Ishikawa (cell line): ENCODE data around the gene PARD3.

Experiments used
- CEBPB ChIP-seq: IDR thresholded peaks from 2 replicates; pipeline ENCODE4 v1.6.1; 2012
- CREB1 ChIP-seq: IDR thresholded peaks from 2 replicates; pipeline ENCODE4 v1.6.1; 2012; ENCODE audit warnings: low read depth
- EGR1 ChIP-seq: IDR thresholded peaks from 2 replicates; pipeline ENCODE4 v1.6.1; 2012
- EP300 ChIP-seq: IDR thresholded peaks from 2 replicates; pipeline ENCODE4 v1.6.1; 2012; ENCODE audit warnings: borderline replicate concordance
- FOXM1 ChIP-seq: IDR thresholded peaks from 2 replicates; pipeline ENCODE4 v1.6.1; 2012; ENCODE audit warnings: low read depth, borderline replicate concordance
- NFIC ChIP-seq: IDR thresholded peaks from 2 replicates; pipeline ENCODE4 v1.6.1; 2012
- RAD21 ChIP-seq: IDR thresholded peaks from 2 replicates; pipeline ENCODE4 v1.6.1; 2012; ENCODE audit warnings: low read depth
- TAF1 ChIP-seq: IDR thresholded peaks from 2 replicates; pipeline ENCODE4 v1.6.1; 2012; ENCODE audit warnings: low read depth, mild to moderate bottlenecking
- TCF12 ChIP-seq: IDR thresholded peaks from 2 replicates; pipeline ENCODE4 v1.6.1; 2012; ENCODE audit warnings: low read depth
- TEAD4 ChIP-seq: IDR thresholded peaks from 2 replicates; pipeline ENCODE4 v1.6.1; 2012
- YY1 ChIP-seq: IDR thresholded peaks from 2 replicates; pipeline ENCODE4 v1.6.1; 2012; ENCODE audit warnings: low read depth
- ZBTB7A ChIP-seq: IDR thresholded peaks from 2 replicates; pipeline ENCODE4 v1.6.1; 2012; ENCODE audit warnings: low read depth
- TF ChIP-seq, protein P1 (sequence below): IDR thresholded peaks from 2 replicates; pipeline ENCODE4 v1.6.1; 2012; ENCODE audit warnings: low read depth, mild to moderate bottlenecking
- TF ChIP-seq, protein P2 (sequence below): IDR thresholded peaks from 2 replicates; pipeline ENCODE4 v1.6.1; 2012
- TF ChIP-seq, protein P3 (sequence below): IDR thresholded peaks from 2 replicates; pipeline ENCODE4 v1.6.1; 2012

Gene PARD3

DNA sequence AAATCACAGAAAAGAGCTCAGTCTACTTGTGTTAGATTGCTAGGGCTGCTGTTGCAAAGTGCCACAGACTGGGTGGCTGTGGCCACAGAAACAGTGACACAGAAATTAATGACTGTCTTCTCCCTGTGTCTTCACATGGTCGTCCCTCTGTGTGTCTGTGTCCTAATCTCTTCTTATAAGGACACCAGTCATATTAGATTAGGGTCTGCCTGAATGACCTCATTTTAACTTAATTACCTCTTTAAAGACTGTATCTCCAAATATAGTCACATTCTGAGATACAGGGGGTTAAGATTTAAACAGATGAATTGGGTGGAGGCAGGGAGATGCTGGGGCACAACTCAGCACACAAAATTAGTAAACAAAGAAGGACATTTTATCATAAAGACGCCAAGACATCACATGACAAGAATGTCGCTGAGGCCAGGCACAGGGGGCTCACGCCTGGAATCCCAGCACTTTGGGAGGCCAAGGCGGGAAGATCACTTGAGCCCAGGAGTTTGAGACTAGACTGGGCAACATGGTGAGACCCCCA is 23.3 kb upstream of the PARD3 start:
- no peak for TF ChIP-seq EP300
- TF ChIP-seq FOXM1, result no peak
- TF ChIP-seq, protein P1, sequence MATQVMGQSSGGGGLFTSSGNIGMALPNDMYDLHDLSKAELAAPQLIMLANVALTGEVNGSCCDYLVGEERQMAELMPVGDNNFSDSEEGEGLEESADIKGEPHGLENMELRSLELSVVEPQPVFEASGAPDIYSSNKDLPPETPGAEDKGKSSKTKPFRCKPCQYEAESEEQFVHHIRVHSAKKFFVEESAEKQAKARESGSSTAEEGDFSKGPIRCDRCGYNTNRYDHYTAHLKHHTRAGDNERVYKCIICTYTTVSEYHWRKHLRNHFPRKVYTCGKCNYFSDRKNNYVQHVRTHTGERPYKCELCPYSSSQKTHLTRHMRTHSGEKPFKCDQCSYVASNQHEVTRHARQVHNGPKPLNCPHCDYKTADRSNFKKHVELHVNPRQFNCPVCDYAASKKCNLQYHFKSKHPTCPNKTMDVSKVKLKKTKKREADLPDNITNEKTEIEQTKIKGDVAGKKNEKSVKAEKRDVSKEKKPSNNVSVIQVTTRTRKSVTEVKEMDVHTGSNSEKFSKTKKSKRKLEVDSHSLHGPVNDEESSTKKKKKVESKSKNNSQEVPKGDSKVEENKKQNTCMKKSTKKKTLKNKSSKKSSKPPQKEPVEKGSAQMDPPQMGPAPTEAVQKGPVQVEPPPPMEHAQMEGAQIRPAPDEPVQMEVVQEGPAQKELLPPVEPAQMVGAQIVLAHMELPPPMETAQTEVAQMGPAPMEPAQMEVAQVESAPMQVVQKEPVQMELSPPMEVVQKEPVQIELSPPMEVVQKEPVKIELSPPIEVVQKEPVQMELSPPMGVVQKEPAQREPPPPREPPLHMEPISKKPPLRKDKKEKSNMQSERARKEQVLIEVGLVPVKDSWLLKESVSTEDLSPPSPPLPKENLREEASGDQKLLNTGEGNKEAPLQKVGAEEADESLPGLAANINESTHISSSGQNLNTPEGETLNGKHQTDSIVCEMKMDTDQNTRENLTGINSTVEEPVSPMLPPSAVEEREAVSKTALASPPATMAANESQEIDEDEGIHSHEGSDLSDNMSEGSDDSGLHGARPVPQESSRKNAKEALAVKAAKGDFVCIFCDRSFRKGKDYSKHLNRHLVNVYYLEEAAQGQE, result no peak
- TF ChIP-seq, protein P2, sequence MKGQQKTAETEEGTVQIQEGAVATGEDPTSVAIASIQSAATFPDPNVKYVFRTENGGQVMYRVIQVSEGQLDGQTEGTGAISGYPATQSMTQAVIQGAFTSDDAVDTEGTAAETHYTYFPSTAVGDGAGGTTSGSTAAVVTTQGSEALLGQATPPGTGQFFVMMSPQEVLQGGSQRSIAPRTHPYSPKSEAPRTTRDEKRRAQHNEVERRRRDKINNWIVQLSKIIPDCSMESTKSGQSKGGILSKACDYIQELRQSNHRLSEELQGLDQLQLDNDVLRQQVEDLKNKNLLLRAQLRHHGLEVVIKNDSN, result no peak
- TF ChIP-seq YY1, result no peak
- TF ChIP-seq TCF12, result no peak
- TF ChIP-seq, protein P3, sequence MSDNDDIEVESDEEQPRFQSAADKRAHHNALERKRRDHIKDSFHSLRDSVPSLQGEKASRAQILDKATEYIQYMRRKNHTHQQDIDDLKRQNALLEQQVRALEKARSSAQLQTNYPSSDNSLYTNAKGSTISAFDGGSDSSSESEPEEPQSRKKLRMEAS, result no peak
- TF ChIP-seq NFIC, result no peak
- TF ChIP-seq RAD21, result no peak
- TF ChIP-seq ZBTB7A, result no peak
- no peak for TF ChIP-seq TEAD4
- TF ChIP-seq CEBPB, result no peak
- no peak for TF ChIP-seq TAF1
- TF ChIP-seq EGR1, result no peak
- TF ChIP-seq CREB1, result no peak

DNA sequence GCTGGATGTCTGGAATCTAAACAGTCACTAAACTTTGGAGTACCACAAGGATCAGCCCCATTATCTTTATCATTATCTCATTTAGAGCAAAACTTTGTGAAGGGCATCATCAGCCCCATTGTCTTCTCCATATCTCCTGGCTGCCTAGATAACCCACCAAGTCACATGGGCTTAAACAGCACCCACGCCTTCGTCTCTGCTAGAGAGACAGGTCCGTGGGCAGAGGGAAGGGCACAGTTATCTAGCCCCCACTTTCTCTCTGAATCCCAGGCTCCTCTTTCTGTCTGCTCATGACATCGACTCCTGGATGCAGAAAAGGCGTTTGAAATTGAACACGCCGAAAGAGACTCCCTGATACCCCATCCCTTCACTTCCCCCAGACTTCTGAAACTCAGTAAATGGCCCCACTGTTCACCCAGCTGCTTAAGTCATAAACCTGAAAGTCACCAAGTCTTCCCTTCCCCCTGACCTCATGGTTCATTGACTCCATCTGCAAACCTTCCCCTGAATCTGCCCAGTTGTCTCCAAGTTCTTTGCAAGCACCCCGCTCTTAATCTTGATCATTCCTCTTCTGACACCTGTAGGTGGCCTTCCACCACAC is 20.9 kb upstream of the PARD3 start:
- TF ChIP-seq RAD21 (peak; percentile 17; the same call in 1 of the 2 replicates), YY1 (no peak)

DNA sequence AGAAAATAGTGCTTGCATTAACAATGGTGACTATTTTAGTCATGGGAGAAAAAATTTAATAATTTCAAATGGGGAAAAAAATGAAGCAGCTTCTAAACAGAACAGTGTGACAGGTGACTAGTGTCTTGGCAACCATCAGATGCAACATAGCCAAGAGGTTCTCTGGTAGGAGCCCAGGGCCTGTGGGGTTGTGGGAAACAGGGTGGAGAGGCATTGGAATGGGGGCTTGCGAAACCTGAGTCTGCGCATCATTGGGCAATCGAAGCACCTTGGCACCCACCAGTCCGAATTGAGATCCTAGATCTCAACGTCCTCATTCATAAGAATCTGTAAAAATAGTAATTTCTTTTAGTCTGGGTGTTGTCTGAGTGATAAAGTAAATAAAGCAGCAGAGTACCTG is 19.2 kb upstream of the PARD3 start:
- TF ChIP-seq TCF12 (no peak), CEBPB (no peak), EP300 (no peak), ZBTB7A (no peak), TEAD4 (no peak), FOXM1 (no peak), TAF1 (no peak), RAD21 (no peak), NFIC (no peak)
- TF ChIP-seq, protein P2, result no peak
- TF ChIP-seq, protein P1, result no peak
- TF ChIP-seq, protein P3, result no peak

DNA sequence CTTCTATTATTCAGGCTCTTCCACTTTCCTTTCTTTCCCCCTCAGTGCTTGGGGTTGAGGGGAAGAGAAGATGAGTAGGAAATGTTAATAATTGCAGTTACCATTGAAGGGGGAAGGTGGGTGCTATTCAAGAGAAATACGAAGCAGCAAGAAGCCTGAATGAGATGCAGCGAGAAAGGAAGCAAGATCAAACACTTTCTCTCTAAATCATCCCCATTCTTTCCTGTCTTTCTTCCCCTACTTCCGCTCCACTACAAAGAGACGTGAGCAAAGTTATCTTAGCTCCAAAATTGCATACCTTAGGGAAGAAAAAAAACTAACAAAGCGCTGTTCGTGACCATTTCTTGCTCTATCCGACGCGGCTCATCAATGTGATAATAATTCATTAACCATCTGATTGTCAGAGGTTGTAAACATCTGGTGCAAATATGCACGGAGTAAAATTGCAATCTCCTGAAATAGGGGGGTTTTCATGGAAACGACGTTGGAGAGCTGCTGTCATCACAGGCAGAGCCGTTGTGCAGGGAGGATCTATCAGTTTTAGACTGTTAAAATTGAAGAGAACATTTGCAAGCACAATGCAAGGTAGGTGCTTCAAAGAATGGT is 15.2 kb upstream of the PARD3 start:
- no peak for TF ChIP-seq CREB1
- no peak for TF ChIP-seq CEBPB
- no peak for TF ChIP-seq RAD21
- TF ChIP-seq TAF1, result no peak
- TF ChIP-seq FOXM1, result no peak
- TF ChIP-seq ZBTB7A, result no peak
- no peak for TF ChIP-seq EGR1
- TF ChIP-seq, protein P1, result no peak
- TF ChIP-seq, protein P2, result no peak
- TF ChIP-seq TEAD4, result no peak
